ENCODE results near the gene SCUBE2.

SCUBE2 gene

GRCh38 chr11:9074338-9075029 lies 16.9 kb downstream of the SCUBE2 start:
- Mint-ChIP-seq H3K4me1 (ENCODE audit: low read depth) (peaks cover 2% of the 10 kb centered on the region), H3K27me3 (ENCODE audit: low read depth) (peaks cover 34% of the 10 kb centered on the region), H3K4me3 (no peak overlapping the region), H3K27ac (no peak overlapping the region), H3K9me3 (no peaks in the 10 kb centered on the region), H3K36me3 (ENCODE audit: low read depth) (no peaks in the 10 kb centered on the region)
- DNase-seq (ENCODE audit: low spot score), result no peak

- H3K36me3 Mint-ChIP-seq (ENCODE audit: low read depth), result no peaks in the 10 kb centered on the region
- peaks cover 34% of the 10 kb centered on the region for H3K27me3 Mint-ChIP-seq (ENCODE audit: low read depth)
- H3K4me1 Mint-ChIP-seq (ENCODE audit: low read depth), result peaks cover 2% of the 10 kb centered on the region
- no peak overlapping the region for H3K27ac Mint-ChIP-seq
- DNase-seq (ENCODE audit: low spot score), result no peak
- no peaks in the 10 kb centered on the region for H3K9me3 Mint-ChIP-seq
- H3K4me3 Mint-ChIP-seq, result no peak overlapping the region
Measured at GRCh38 chr11:9073466-9074225, 17.8 kb downstream of the SCUBE2 start.

GRCh38 chr11:9072626-9073176 lies 18.7 kb downstream of the SCUBE2 start:
- Mint-ChIP-seq H3K9me3 (no peaks in the 10 kb centered on the region), H3K36me3 (ENCODE audit: low read depth) (no peaks in the 10 kb centered on the region), H3K27me3 (ENCODE audit: low read depth) (peaks cover 28% of the 10 kb centered on the region), H3K27ac (no peak overlapping the region), H3K4me3 (no peak overlapping the region), H3K4me1 (ENCODE audit: low read depth) (peaks cover 2% of the 10 kb centered on the region)
- no peak for DNase-seq (ENCODE audit: low spot score)

- Mint-ChIP-seq H3K36me3 (ENCODE audit: low read depth) (no peaks in the 10 kb centered on the region), H3K9me3 (no peaks in the 10 kb centered on the region), H3K4me3 (no peak overlapping the region), H3K27me3 (ENCODE audit: low read depth) (peaks cover 18% of the 10 kb centered on the region), H3K27ac (no peak overlapping the region), H3K4me1 (ENCODE audit: low read depth) (peaks cover 2% of the 10 kb centered on the region)
- no peak for DNase-seq (ENCODE audit: low spot score)
Measured at GRCh38 chr11:9071692-9072091, 19.7 kb downstream of the SCUBE2 start.

GRCh38 chr11:9070749-9071491 lies 20.5 kb downstream of the SCUBE2 start:
- H3K4me1 Mint-ChIP-seq (ENCODE audit: low read depth), result peaks cover 2% of the 10 kb centered on the region
- H3K27ac Mint-ChIP-seq, result no peak overlapping the region
- no peak for DNase-seq (ENCODE audit: low spot score)
- no peak overlapping the region for H3K4me3 Mint-ChIP-seq
- H3K9me3 Mint-ChIP-seq, result no peaks in the 10 kb centered on the region
- peaks cover 16% of the 10 kb centered on the region for H3K27me3 Mint-ChIP-seq (ENCODE audit: low read depth)
- H3K36me3 Mint-ChIP-seq (ENCODE audit: low read depth), result no peaks in the 10 kb centered on the region

- DNase-seq (ENCODE audit: low spot score), result no peak
- no peaks in the 10 kb centered on the region for H3K9me3 Mint-ChIP-seq
Measured at GRCh38 chr11:9069862-9070470, 21.4 kb downstream of the SCUBE2 start.

GRCh38 chr11:9069256-9069655 lies 22.1 kb downstream of the SCUBE2 start:
- H3K9me3 Mint-ChIP-seq, result no peaks in the 10 kb centered on the region

More at GRCh38 chr11:9069862-9070470, 21.4 kb downstream of the SCUBE2 start:
- Mint-ChIP-seq H3K4me1 (ENCODE audit: low read depth) (peaks cover 2% of the 10 kb centered on the region), H3K36me3 (ENCODE audit: low read depth) (no peaks in the 10 kb centered on the region), H3K4me3 (no peak overlapping the region), H3K27ac (peak overlapping the region; percentile 27), H3K27me3 (ENCODE audit: low read depth) (peaks cover 7% of the 10 kb centered on the region)

GRCh38 chr11:9066433-9066925 lies 24.9 kb downstream of the SCUBE2 start:
- no peak for DNase-seq (ENCODE audit: low spot score)
- peaks cover 13% of the 10 kb centered on the region for H3K4me1 Mint-ChIP-seq (ENCODE audit: low read depth)
- H3K27ac Mint-ChIP-seq, result no peak overlapping the region
- H3K36me3 Mint-ChIP-seq (ENCODE audit: low read depth), result no peaks in the 10 kb centered on the region
- H3K4me3 Mint-ChIP-seq, result no peak overlapping the region
- peaks cover 10% of the 10 kb centered on the region for H3K27me3 Mint-ChIP-seq (ENCODE audit: low read depth)
- no peaks in the 10 kb centered on the region for H3K9me3 Mint-ChIP-seq

More at GRCh38 chr11:9069256-9069655, 22.1 kb downstream of the SCUBE2 start:
- Mint-ChIP-seq H3K4me1 (ENCODE audit: low read depth) (peaks cover 4% of the 10 kb centered on the region), H3K4me3 (no peak overlapping the region), H3K27ac (no peak overlapping the region), H3K36me3 (ENCODE audit: low read depth) (no peaks in the 10 kb centered on the region), H3K27me3 (ENCODE audit: low read depth) (peaks cover 7% of the 10 kb centered on the region)
- DNase-seq (ENCODE audit: low spot score), result no peak

- Mint-ChIP-seq H3K27ac (no peak overlapping the region), H3K4me1 (ENCODE audit: low read depth) (peaks cover 19% of the 10 kb centered on the region), H3K27me3 (ENCODE audit: low read depth) (peaks cover 10% of the 10 kb centered on the region), H3K36me3 (ENCODE audit: low read depth) (no peaks in the 10 kb centered on the region), H3K9me3 (no peaks in the 10 kb centered on the region), H3K4me3 (no peak overlapping the region)
- no peak for DNase-seq (ENCODE audit: low spot score)
Measured at GRCh38 chr11:9065607-9066432, 25.6 kb downstream of the SCUBE2 start.

- Mint-ChIP-seq H3K9me3 (no peaks in the 10 kb centered on the region), H3K4me3 (no peak overlapping the region), H3K4me1 (ENCODE audit: low read depth) (peaks cover 30% of the 10 kb centered on the region), H3K36me3 (ENCODE audit: low read depth) (no peaks in the 10 kb centered on the region), H3K27me3 (ENCODE audit: low read depth) (peaks cover 13% of the 10 kb centered on the region), H3K27ac (no peak overlapping the region)
- DNase-seq (ENCODE audit: low spot score), result no peak
Measured at GRCh38 chr11:9061807-9062206, 29.6 kb downstream of the SCUBE2 start.

GRCh38 chr11:9060700-9061111 lies 30.7 kb downstream of the SCUBE2 start:
- Mint-ChIP-seq H3K36me3 (ENCODE audit: low read depth) (no peaks in the 10 kb centered on the region), H3K27ac (peak overlapping the region; percentile 77), H3K27me3 (ENCODE audit: low read depth) (peaks cover 18% of the 10 kb centered on the region), H3K9me3 (no peaks in the 10 kb centered on the region), H3K4me3 (peak overlapping the region; percentile 62), H3K4me1 (ENCODE audit: low read depth) (peaks cover 30% of the 10 kb centered on the region)
- DNase-seq (ENCODE audit: low spot score), result peak; percentile 81

GRCh38 chr11:9059406-9059805 lies 32.0 kb downstream of the SCUBE2 start:
- Mint-ChIP-seq H3K27me3 (ENCODE audit: low read depth) (peaks cover 18% of the 10 kb centered on the region), H3K4me3 (no peak overlapping the region), H3K4me1 (ENCODE audit: low read depth) (peaks cover 30% of the 10 kb centered on the region), H3K36me3 (ENCODE audit: low read depth) (no peaks in the 10 kb centered on the region), H3K27ac (no peak overlapping the region), H3K9me3 (no peaks in the 10 kb centered on the region)
- no peak for DNase-seq (ENCODE audit: low spot score)

- no peak overlapping the region for H3K4me3 Mint-ChIP-seq
Measured at GRCh38 chr11:9057888-9058287, 33.5 kb downstream of the SCUBE2 start.

More at GRCh38 chr11:9057888-9058287, 33.5 kb downstream of the SCUBE2 start:
- Mint-ChIP-seq H3K4me1 (ENCODE audit: low read depth) (peaks cover 23% of the 10 kb centered on the region), H3K36me3 (ENCODE audit: low read depth) (no peaks in the 10 kb centered on the region), H3K9me3 (no peaks in the 10 kb centered on the region), H3K27me3 (ENCODE audit: low read depth) (peaks cover 13% of the 10 kb centered on the region), H3K27ac (no peak overlapping the region)
- no peak for DNase-seq (ENCODE audit: low spot score)
